ENCODE data around the gene MAPKAPK2.

DNA sequence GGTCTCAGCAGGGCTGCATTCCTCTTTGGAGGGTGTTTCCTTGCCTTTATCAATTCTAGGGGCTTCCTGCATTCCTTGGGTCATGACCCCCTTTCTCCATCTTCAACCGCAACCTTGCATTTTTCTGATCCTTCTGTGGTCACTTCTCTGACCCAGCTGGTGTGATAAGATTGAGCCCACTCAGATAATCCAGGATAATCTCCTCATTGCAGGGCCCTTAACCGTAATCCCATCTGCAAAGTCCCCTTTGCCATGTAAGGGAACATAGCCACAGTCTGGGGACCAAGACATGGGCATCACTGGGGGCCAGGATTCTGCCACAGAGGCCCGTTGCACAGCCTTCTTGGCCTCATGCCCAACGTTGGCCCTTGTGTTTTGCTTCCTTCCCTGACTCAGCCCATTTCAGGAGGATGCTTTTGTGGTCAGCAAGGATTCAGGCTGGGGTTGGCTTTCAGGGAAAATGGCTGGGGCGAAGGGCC lies 50.9 kb downstream of the MAPKAPK2 start:
- TF ChIP-seq EZH2 (IDR thresholded peaks at IDR 0.05; ENCODE audit: insufficient read depth, poor library complexity, severe bottlenecking) = no peak
- TF ChIP-seq EZH2phosphoT487 (IDR thresholded peaks at IDR 0.05; ENCODE audit: insufficient read depth, low read depth) = no peak

Data from GM23248 (cell line).